GM18519 (cell line): ENCODE results near the gene RPL4.
"Not testable (repeated sequence)": the region's sequence is repeated elsewhere in the genome, so short reads cannot be mapped to it uniquely, and the experiment has no call there.

Source experiments
- ATAC-seq: cut with Tn5 transposase; IDR thresholded peaks from one replicate; pipeline ENCODE4 v1.9.1; 2021; ENCODE audit warnings: mild to moderate bottlenecking, moderate library complexity; ENCODE audit not compliant: unreplicated experiment, low FRiP score

The RPL4 gene

GRCh38 chr15:66494262-66494661 is 10.4 kb downstream of the RPL4 start:
- no peak for ATAC-seq

- ATAC-seq, result no peak
Measured at GRCh38 chr15:66491846-66492245, 12.8 kb downstream of the RPL4 start.

GRCh38 chr15:66489179-66489791 is 15.4 kb downstream of the RPL4 start:
- no peak for ATAC-seq

GRCh38 chr15:66488525-66488924 is 16.1 kb downstream of the RPL4 start:
- no peak for ATAC-seq

GRCh38 chr15:66486887-66487286 is 17.8 kb downstream of the RPL4 start:
- ATAC-seq, result no peak

- no peak for ATAC-seq
Measured at GRCh38 chr15:66484539-66485112, 20.0 kb downstream of the RPL4 start.

GRCh38 chr15:66483131-66483566 is 21.5 kb downstream of the RPL4 start:
- no peak for ATAC-seq

- no peak for ATAC-seq
Measured at GRCh38 chr15:66482539-66482938, 22.1 kb downstream of the RPL4 start.

GRCh38 chr15:66481107-66481856 is 23.4 kb downstream of the RPL4 start:
- ATAC-seq, result no peak

GRCh38 chr15:66480267-66480666 is 24.4 kb downstream of the RPL4 start:
- no peak for ATAC-seq

GRCh38 chr15:66477011-66477410 is 27.6 kb downstream of the RPL4 start:
- no peak for ATAC-seq

- no peak for ATAC-seq
Measured at GRCh38 chr15:66476535-66476934, 28.1 kb downstream of the RPL4 start.

- ATAC-seq, result no peak
Measured at GRCh38 chr15:66474963-66475362, 29.7 kb downstream of the RPL4 start.

GRCh38 chr15:66474135-66474534 is 30.5 kb downstream of the RPL4 start:
- ATAC-seq, result no peak

GRCh38 chr15:66472176-66472999 is 32.3 kb downstream of the RPL4 start:
- ATAC-seq, result peak; percentile 64

- ATAC-seq, result not testable (repeated sequence)
Measured at GRCh38 chr15:66470825-66471224, 33.8 kb downstream of the RPL4 start.

GRCh38 chr15:66467162-66468040 is 37.3 kb downstream of the RPL4 start:
- not testable (repeated sequence) for ATAC-seq

GRCh38 chr15:66465294-66465693 is 39.4 kb downstream of the RPL4 start:
- ATAC-seq, result not testable (repeated sequence)

- no peak for ATAC-seq
Measured at GRCh38 chr15:66462627-66463026, 42.0 kb downstream of the RPL4 start.

- no peak for ATAC-seq
Measured at GRCh38 chr15:66461917-66462316, 42.7 kb downstream of the RPL4 start.
